GM18907 (cell line): ENCODE measurements around the gene ZBED4.
"Not testable (repeated sequence)": the region's sequence is repeated elsewhere in the genome, so short reads cannot be mapped to it uniquely, and the experiment has no call there.

Experiments used
- ATAC-seq: cut with Tn5 transposase; IDR thresholded peaks from one replicate; pipeline ENCODE4 v1.9.1; 2021; ENCODE audit warnings: mild to moderate bottlenecking, moderate library complexity; ENCODE audit not compliant: unreplicated experiment

Gene ZBED4, protein sequence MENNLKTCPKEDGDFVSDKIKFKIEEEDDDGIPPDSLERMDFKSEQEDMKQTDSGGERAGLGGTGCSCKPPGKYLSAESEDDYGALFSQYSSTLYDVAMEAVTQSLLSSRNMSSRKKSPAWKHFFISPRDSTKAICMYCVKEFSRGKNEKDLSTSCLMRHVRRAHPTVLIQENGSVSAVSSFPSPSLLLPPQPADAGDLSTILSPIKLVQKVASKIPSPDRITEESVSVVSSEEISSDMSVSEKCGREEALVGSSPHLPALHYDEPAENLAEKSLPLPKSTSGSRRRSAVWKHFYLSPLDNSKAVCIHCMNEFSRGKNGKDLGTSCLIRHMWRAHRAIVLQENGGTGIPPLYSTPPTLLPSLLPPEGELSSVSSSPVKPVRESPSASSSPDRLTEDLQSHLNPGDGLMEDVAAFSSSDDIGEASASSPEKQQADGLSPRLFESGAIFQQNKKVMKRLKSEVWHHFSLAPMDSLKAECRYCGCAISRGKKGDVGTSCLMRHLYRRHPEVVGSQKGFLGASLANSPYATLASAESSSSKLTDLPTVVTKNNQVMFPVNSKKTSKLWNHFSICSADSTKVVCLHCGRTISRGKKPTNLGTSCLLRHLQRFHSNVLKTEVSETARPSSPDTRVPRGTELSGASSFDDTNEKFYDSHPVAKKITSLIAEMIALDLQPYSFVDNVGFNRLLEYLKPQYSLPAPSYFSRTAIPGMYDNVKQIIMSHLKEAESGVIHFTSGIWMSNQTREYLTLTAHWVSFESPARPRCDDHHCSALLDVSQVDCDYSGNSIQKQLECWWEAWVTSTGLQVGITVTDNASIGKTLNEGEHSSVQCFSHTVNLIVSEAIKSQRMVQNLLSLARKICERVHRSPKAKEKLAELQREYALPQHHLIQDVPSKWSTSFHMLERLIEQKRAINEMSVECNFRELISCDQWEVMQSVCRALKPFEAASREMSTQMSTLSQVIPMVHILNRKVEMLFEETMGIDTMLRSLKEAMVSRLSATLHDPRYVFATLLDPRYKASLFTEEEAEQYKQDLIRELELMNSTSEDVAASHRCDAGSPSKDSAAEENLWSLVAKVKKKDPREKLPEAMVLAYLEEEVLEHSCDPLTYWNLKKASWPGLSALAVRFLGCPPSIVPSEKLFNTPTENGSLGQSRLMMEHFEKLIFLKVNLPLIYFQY

GRCh38 chr22:49852898-49853894 lies at the start of gene ZBED4:
Gene ZBED4 (plus strand): TSS chr22:49853844. CDS start chr22:49883663, 29,819 bp downstream.
- ATAC-seq = peak; percentile 74

DNA sequence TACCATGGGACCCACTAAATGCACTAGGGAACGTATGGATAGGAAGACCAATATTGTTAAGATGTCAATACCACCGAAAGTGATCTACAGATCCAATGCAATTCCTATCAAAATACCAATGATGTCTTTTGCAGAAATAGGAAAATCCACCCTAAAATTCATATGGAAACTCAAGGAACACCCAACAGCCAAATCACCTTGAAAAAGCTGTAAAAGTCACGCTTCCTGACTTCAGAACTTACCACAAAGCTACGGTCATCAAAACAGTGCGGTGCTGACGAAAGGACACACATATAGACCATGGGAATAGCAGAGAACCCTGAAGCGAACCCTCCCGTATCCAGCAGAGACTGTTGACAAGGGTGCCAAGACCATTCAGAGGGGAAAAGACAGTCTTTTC lies 46.5 kb upstream of the ZBED4 start:
- ATAC-seq = no peak

- no peak for ATAC-seq
Observed at GRCh38 chr22:49807780-49808708, 45.6 kb upstream of the ZBED4 start.

DNA sequence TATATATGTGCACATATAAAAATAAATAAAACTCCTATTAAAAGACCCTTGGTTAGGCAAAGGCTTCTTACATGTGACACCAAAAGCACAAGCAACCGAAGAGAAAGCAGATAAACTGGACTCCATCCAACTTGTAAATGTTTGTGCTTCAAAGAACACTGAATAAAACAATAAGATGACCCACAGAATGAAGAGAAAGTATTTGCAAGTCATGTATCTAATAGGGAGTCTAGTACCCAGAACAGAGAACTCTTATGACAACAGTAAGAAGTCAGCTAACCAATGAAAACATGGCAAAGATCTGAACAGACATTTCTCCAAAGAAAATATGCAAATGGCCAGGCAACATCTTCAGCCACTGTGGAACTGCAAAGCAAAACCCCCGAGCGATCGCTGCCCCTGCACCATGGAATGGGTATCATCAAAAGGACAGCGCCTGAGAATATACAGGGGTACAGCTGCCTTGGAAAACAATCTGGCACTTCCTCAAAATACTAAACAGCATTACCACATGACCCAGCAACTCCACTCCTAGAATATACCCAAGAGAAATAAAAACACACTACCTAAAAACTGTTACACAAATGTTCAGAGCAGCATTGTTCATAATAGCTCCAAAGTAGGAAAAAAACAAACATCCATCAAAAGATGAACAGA lies 43.2 kb upstream of the ZBED4 start:
- no peak for ATAC-seq

DNA sequence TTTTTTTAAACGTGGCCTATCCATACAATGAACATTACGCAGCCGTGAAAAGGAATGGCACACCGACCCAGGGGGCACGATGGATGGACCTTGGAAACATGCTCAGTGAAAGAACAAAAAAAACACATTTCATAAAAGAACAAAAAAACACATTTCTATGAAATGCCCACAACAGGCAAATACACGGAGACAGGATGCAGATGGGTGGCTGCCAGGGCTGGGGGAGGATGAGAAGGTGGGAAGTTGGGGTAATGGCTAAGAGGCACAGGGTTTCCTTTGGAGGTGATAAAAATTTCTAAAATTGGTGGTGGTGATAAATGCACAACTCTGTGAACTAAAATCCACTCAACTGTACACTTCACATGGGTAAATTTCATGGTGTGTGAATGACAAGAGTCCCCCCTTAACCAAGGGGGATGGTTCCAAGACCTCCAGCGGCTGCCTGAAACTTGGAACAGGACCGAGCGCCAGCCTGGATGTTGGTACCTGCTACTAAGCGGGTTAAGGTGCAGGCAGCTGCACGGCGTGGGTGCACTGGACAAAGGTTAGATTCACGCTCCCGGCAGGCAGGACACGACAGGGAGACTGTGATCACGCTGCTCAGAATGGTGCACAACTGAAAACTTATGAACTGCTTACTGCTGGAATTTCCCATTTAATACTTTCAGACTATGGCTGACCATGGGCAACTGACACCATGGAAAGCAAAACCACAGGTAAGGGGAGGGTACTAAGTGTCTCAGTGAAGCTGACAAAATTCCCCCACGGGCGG lies 42.4 kb upstream of the ZBED4 start:
- no peak for ATAC-seq

DNA sequence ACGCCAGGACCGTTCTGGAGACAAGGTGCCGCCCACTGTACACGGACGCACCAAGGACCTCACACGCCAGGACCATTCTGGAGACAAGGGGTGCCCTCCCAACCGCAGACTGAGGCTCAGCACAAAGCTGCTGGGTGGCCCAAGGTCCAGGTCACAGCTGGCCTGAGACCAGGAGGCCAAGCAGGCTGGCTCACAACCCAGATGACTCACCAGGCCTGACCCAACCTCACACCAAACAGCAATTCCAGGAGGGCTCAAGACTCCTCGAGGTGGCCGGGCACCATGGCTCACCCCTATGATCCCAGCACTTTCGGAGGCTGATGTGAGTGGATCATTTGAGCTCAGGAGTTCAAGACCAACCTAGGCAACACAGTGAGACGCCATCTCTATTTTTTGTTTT lies 40.8 kb upstream of the ZBED4 start:
- ATAC-seq = no peak

DNA sequence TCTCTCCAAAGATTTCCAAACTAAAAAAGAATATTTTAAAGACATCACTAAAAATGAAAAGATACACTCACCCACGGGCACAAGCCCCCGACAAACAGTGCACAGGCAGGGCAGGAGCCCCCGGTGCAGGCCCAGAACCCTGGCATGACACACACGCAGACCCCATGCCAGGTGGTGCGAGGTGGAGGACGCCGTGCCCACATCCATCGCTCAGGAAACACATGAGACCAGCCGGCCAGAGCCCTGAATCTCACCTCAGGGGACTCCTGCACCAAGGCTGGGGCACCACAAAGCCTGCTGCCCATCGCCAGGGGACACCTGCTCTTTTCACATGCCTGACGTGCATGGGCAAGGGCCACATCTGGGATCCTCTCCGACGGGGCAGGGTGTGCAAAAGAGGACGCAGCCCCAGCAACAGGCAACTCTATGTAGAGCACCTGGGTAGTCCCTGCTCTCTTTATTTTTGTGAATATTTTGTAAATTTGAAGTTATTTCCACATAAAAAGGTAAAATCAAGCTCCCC lies 39.4 kb upstream of the ZBED4 start:
- ATAC-seq = no peak

DNA sequence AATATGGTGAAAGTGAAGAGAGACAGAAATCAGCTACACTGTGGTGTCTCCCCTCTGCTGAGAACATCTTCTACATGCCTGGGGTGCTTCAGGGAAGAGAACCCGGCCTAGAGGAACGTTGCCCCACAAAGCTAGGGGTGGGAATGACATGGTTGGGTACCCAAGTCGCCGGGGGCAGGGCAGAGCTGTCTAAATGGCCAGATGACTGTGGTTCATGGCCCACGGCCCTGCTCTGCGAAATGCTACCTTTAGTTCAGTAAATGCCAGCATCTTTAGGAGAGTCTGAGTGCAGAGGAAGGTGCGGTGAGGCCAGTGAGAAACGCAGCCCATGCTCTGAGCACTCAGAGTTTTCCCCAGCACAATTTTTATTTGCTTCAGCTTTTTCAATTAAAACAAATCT lies 38.8 kb upstream of the ZBED4 start:
- no peak for ATAC-seq

DNA sequence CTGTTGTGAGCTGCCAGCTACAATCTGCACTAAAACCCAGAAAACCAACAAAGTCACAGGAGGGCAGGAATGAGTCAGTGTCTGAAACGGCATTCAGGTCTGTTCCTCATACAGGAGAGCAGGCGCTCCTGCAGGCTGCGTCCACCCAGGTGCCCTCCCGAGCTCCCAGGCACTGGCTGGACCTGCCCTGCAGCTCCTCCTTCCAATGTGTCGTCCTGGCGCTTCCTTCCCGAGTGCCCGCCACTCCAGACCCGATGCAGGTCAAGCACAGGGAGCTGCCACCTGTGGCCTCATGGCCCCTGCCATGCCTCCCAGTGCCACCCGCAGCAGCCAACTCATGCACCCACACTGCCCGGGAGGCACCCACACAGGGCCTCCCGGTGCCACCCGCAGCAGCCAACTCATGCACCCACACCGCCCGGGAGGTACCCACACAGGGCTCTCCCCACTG lies 38.0 kb upstream of the ZBED4 start:
- ATAC-seq = no peak

DNA sequence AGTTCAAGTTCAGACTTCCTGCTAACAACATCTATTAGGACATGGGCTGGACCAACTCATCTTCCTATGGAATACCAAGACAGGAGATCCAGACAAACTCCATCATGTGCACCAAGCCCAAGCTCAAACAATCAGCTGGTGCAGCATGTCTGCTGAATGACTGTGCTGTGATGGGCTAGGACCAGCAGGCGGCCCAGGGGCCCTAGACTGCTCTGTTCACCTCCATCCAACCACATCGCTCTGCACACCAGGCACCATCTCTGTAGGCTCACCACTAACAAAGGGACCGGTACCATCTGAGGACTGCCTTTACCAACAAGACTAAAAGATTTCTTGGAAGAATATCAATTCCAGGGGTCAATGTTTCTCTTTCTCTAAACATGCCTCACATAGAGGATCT lies 36.3 kb upstream of the ZBED4 start:
- no peak for ATAC-seq

- ATAC-seq = no peak
Observed at GRCh38 chr22:49820984-49821383, 32.7 kb upstream of the ZBED4 start.

- ATAC-seq = not testable (repeated sequence)
Observed at GRCh38 chr22:49821741-49822140, 31.9 kb upstream of the ZBED4 start.

DNA sequence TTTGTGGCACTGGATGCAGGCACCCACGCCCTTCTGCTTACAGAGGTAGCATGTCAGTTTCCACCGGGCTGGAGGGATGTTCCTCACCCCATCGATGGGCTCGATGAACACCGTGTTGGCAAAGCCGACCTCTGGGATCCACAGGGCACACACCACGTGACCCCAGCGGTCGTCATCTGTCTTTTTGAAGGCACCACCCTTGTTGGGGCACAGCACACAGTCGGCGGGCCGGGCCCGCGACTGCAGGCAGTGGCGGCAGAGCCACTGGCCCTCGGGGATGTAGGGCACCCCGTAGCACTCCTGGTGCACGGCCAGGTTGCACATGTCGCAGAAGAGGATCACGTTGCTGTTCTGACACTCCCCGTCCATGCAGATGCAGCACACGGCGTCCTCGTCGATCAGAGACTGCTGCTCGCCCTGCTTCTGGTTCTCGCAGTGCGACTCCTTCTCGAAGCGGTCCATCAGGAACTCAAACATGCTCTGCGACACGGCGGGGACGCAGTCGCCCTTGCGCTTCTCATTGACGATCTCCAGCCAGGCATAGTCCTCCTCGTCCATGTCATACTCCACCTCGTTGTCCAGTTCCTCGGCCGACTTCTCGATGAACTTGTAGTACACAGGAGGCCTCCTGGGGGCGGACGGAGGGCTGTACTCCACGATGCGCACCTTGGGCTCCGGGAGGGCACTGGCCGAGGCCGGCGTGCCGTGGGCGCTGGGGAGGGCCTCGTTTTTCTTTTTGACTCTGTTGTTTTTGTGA lies 30.2 kb upstream of the ZBED4 start:
- ATAC-seq = no peak

- ATAC-seq = no peak
Observed at GRCh38 chr22:49824185-49824925, 29.3 kb upstream of the ZBED4 start.

DNA sequence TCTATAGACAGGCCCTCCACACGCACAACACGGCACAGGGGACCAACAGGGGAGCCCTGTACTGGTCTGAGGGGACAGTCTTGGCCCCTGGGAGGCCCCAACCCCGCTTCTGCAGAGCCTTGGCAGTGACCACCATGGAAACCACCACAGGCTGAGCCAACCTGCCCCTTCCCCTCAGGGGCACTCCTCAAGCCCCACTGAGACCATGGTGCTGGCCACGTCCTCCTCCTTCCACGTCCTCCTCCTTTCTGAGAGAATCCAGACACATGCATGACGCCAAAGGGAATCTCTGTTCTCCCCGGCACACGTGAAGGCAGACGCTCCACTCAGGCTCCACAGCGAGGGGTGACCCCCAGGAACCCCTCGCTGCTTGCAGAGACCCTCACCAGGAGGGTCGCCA lies 28.7 kb upstream of the ZBED4 start:
- no peak for ATAC-seq

DNA sequence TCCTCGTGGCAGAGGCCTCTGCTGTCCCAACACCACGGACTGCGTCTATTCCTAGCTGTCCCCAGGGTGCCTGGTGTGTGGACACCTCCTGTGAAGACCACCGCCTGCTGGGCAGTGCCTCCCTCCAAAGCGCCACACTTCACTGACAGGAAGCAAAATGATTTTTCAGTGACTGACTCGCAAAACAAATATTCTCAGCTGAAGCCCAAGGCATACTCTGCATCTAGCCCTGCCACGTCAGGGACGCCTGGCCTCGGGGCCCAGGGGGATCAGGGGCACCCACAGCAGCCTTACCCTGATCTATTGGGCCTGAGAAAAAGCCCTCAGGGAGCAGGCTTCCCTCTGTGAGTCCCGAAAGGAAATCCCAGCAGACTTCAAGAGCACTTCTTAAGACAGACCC lies 28.2 kb upstream of the ZBED4 start:
- ATAC-seq = no peak
